GM21447 (cell line): ENCODE measurements around the gene FGD2.
"Not testable (repeated sequence)": the region's sequence is repeated elsewhere in the genome, so short reads cannot be mapped to it uniquely, and the experiment has no call there.

Source experiments
- ATAC-seq: cut with Tn5 transposase; IDR thresholded peaks from one replicate; pipeline ENCODE4 v1.9.1; 2021; ENCODE audit not compliant: unreplicated experiment

The FGD2 gene

GRCh38 chr6:37038292-37039198, 33.1 kb downstream of the FGD2 start:
- no peak for ATAC-seq

- no peak for ATAC-seq
These were observed 34.5 kb downstream of the FGD2 start for GRCh38 chr6:37039958-37040357.

- ATAC-seq, result no peak
These were observed 36.1 kb downstream of the FGD2 start for GRCh38 chr6:37041521-37041920.

GRCh38 chr6:37042150-37042549, 36.7 kb downstream of the FGD2 start:
- ATAC-seq, result no peak

GRCh38 chr6:37043091-37043490, 37.6 kb downstream of the FGD2 start:
- ATAC-seq, result not testable (repeated sequence)

- ATAC-seq, result no peak
These were observed 41.9 kb downstream of the FGD2 start for GRCh38 chr6:37047346-37047688.

GRCh38 chr6:37047689-37048402, 42.4 kb downstream of the FGD2 start:
- ATAC-seq, result no peak

GRCh38 chr6:37048403-37048850, 43.0 kb downstream of the FGD2 start:
- ATAC-seq, result no peak

- no peak for ATAC-seq
These were observed 43.6 kb downstream of the FGD2 start for GRCh38 chr6:37048851-37049757.

GRCh38 chr6:37049758-37050044, 44.2 kb downstream of the FGD2 start:
- ATAC-seq, result no peak

GRCh38 chr6:37050045-37050853, 44.8 kb downstream of the FGD2 start:
- ATAC-seq, result no peak

- ATAC-seq, result no peak
These were observed 45.3 kb downstream of the FGD2 start for GRCh38 chr6:37050854-37051137.

- peak; percentile 36 for ATAC-seq
These were observed 45.9 kb downstream of the FGD2 start for GRCh38 chr6:37051138-37052026.

- no peak for ATAC-seq
These were observed 46.7 kb downstream of the FGD2 start for GRCh38 chr6:37052027-37052628.

- ATAC-seq, result no peak
These were observed 48.2 kb downstream of the FGD2 start for GRCh38 chr6:37053683-37054082.

GRCh38 chr6:37054171-37054570, 48.7 kb downstream of the FGD2 start:
- no peak for ATAC-seq

GRCh38 chr6:37054580-37054979, 49.1 kb downstream of the FGD2 start:
- no peak for ATAC-seq

- ATAC-seq, result no peak
These were observed 50.6 kb downstream of the FGD2 start for GRCh38 chr6:37056112-37056403.

- ATAC-seq, result no peak
These were observed 51.1 kb downstream of the FGD2 start for GRCh38 chr6:37056439-37057127.
